ENCODE measurements around the gene RHOJ.

GRCh38 chr14:63248211-63248610, 44.0 kb downstream of the RHOJ start:
- TF ChIP-seq CTCF (IDR thresholded peaks at IDR 0.05; ENCODE audit: poor library complexity) (no peak), EZH2 (IDR thresholded peaks at IDR 0.05; ENCODE audit: borderline replicate concordance) (no peak), EZH2phosphoT487 (IDR thresholded peaks at IDR 0.05; ENCODE audit: low read depth, severe bottlenecking, unreplicated experiment) (no peak)

Measured in hepatocyte (in vitro differentiated cells).